GM06990 (cell line): ENCODE measurements around the gene PSEN1.

Experiments used
- DNase-seq: peaks from one replicate; pipeline ENCODE4 v3.0.0-alpha.2; 2011; ENCODE audit not compliant: insufficient read length; ENCODE audit errors: extremely low read depth
- H3K27me3 ChIP-seq: replicated peaks from 2 replicates; pipeline ENCODE4 v1.6.0; 2011; ENCODE audit warnings: low read length; ENCODE audit not compliant: control insufficient read depth, insufficient read depth
- H3K36me3 ChIP-seq: 2 replicates; pipeline ENCODE4 v1.5.1; 2011; ENCODE audit warnings: low read length; ENCODE audit not compliant: control insufficient read depth, insufficient read depth
- H3K4me3 ChIP-seq: replicated peaks from 2 replicates; pipeline ENCODE4 v1.5.1; 2011; ENCODE audit warnings: low read depth, mild to moderate bottlenecking, control low read depth, low read length
- CTCF ChIP-seq: IDR thresholded peaks from 2 replicates; pipeline ENCODE4 v1.5.1; 2011; ENCODE audit warnings: low read length, control low read depth, mild to moderate bottlenecking, inconsistent platforms; ENCODE audit not compliant: insufficient read depth, poor library complexity, severe bottlenecking

PSEN1 gene

DNA sequence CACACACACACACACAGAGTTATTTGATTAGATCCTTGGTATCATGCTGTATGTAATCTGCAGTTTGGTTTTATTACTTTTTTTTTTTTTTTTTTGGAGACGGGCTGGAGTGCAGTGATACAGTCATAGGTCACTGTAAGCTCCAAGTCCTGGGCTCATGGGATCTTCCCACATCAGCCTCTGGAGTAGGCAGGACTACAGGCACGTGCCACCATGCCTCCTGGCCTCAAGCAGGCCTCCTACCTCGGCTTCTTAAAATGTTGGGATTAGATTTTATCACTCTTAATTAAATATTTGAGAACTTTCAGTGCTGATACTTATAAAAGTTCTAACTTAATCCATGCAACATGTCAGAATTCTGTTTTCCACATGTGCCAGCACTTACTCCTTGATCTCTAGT is 31.3 kb upstream of the PSEN1 start:
- TF ChIP-seq CTCF, result no peak
- DNase-seq, result no peak
- Histone ChIP-seq H3K4me3 (no peak overlapping the region), H3K36me3 (peaks cover 13% of the 10 kb centered on the region), H3K27me3 (no peaks in the 10 kb centered on the region)

GRCh38 chr14:73105727-73106126 is 30.6 kb upstream of the PSEN1 start:
- Histone ChIP-seq H3K36me3 (peaks cover 11% of the 10 kb centered on the region), H3K4me3 (no peak overlapping the region), H3K27me3 (no peaks in the 10 kb centered on the region)
- TF ChIP-seq CTCF, result no peak
- DNase-seq, result no peak

DNA sequence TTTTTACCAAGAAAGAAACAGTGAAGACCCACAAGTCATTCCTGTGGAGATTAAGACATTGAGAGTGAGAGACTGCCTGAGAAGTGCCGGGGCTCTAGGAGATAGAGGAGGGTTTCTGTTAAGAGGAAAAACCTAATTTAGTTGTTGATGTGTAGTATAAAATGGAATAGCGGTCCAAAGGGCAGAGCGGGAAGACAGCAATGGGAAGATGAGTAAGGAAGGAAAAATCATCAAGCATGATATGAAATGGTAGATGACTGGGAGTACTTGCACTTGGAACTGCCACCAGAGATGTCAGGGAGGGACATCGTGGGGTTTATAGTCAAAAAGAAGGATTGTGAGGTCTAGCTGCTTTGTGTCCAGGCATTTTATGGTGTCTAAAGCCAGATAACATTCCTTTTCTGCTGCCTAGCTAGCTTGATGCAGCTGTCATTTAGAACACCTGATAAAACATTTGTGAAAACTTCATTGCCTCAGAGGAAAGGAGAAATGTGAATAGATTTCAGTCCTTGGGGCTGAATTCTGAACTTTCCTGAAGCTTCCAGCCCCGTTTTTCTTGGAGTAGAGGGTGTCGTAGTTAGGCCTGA is 20.1 kb upstream of the PSEN1 start:
- Histone ChIP-seq H3K4me3 (no peak overlapping the region), H3K27me3 (no peaks in the 10 kb centered on the region), H3K36me3 (peaks cover 13% of the 10 kb centered on the region)
- no peak for DNase-seq
- TF ChIP-seq CTCF, result no peak

GRCh38 chr14:73124180-73124894 is 12.0 kb upstream of the PSEN1 start:
- Histone ChIP-seq H3K4me3 (no peak overlapping the region), H3K27me3 (no peaks in the 10 kb centered on the region), H3K36me3 (peaks cover 4% of the 10 kb centered on the region)
- no peak for TF ChIP-seq CTCF
- DNase-seq, result no peak

DNA sequence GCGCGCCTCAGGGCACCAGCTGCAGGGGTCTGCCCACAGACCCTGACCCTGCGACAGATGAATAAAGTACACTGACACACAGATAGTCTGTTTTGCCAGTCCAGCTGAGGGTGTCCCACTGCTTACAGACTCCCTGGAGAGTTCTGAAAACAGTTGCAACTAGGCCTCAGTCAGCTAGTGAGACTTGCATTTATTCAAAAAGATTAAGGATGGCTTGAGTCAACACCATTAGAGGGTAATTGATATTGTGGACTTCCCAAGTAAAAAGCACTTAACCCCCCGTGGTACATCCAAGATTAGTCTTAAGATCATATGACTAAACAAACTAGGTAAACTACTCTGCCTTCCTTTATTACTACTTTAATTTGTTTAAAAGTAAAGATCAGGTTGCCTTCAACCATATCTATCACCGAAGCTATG is 11.1 kb upstream of the PSEN1 start:
- peaks cover 4% of the 10 kb centered on the region for H3K36me3 ChIP-seq
- no peak for DNase-seq
- TF ChIP-seq CTCF, result no peak

More for the DNA sequence above, 11.1 kb upstream of the PSEN1 start:
- no peak overlapping the region for H3K4me3 ChIP-seq
- H3K27me3 ChIP-seq, result no peaks in the 10 kb centered on the region
